Measurements from ENCODE around the gene RAP2A.

GRCh38 chr13:97445522-97446187 is 11.7 kb downstream of the RAP2A start:
- no peak for TF ChIP-seq NFRKB (IDR thresholded peaks at IDR 0.05)
- no peak for TF ChIP-seq L3MBTL2 (conservative IDR thresholded peaks at IDR 0.05)
